Rectal smooth muscle tissue (tissue), 1 donor: ENCODE results near the gene MS4A15.
"Not testable (repeated sequence)": the region's sequence is repeated elsewhere in the genome, so short reads cannot be mapped to it uniquely, and the experiment has no call there.

Source experiments
- H3K27ac ChIP-seq: one replicate; pipeline ENCODE4 v1.7.0; 2013; ENCODE audit warnings: low read depth, low read length, inconsistent platforms
- H3K27me3 ChIP-seq: one replicate; pipeline ENCODE4 v1.7.0; 2013; ENCODE audit warnings: low read length; ENCODE audit not compliant: control insufficient read depth, insufficient read depth
- H3K36me3 ChIP-seq: one replicate; pipeline ENCODE4 v1.7.0; 2013; ENCODE audit warnings: low read length; ENCODE audit not compliant: control insufficient read depth, insufficient read depth
- H3K4me1 ChIP-seq: one replicate; pipeline ENCODE4 v1.7.0; 2013; ENCODE audit warnings: low read length; ENCODE audit not compliant: control insufficient read depth, insufficient read depth
- H3K4me3 ChIP-seq: one replicate; pipeline ENCODE4 v1.7.0; 2013; ENCODE audit warnings: low read length
- H3K9ac ChIP-seq: one replicate; pipeline ENCODE4 v1.7.0; 2013; ENCODE audit warnings: low read length

Gene MS4A15

GRCh38 chr11:60821827-60822599 is 65.3 kb downstream of the MS4A15 start:
- H3K9ac ChIP-seq = no peak overlapping the region
- no peak overlapping the region for H3K4me3 ChIP-seq
- no peaks in the 10 kb centered on the region for H3K36me3 ChIP-seq
- no peak overlapping the region for H3K27ac ChIP-seq
- H3K4me1 ChIP-seq = no peaks in the 10 kb centered on the region
- no peaks in the 10 kb centered on the region for H3K27me3 ChIP-seq

- H3K9ac ChIP-seq, H3K27ac ChIP-seq, H3K4me3 ChIP-seq: not testable (repeated sequence)
Measured at GRCh38 chr11:60823745-60824306, 67.2 kb downstream of the MS4A15 start.

GRCh38 chr11:60825118-60825517 is 68.5 kb downstream of the MS4A15 start:
- no peaks in the 10 kb centered on the region for H3K4me1 ChIP-seq
- no peak overlapping the region for H3K9ac ChIP-seq
- H3K36me3 ChIP-seq = no peaks in the 10 kb centered on the region
- H3K4me3 ChIP-seq = no peak overlapping the region
- no peaks in the 10 kb centered on the region for H3K27me3 ChIP-seq
- no peak overlapping the region for H3K27ac ChIP-seq

More at GRCh38 chr11:60823745-60824306, 67.2 kb downstream of the MS4A15 start:
- H3K36me3 ChIP-seq, H3K27me3 ChIP-seq, H3K4me1 ChIP-seq: not testable (repeated sequence)

GRCh38 chr11:60825790-60826189 is 69.1 kb downstream of the MS4A15 start:
- H3K4me3 ChIP-seq = no peak overlapping the region

More at GRCh38 chr11:60825790-60826189, 69.1 kb downstream of the MS4A15 start:
- no peak overlapping the region for H3K9ac ChIP-seq
- no peaks in the 10 kb centered on the region for H3K4me1 ChIP-seq
- no peaks in the 10 kb centered on the region for H3K36me3 ChIP-seq
- H3K27me3 ChIP-seq = no peaks in the 10 kb centered on the region
- H3K27ac ChIP-seq = no peak overlapping the region
